Globus pallidus (tissue), 1 donor: ENCODE data around the gene CRB1.

Source experiments
- DNase-seq: peaks from one replicate; pipeline ENCODE4 v3.0.0-alpha.2; 2015; ENCODE audit warnings: low spot score

The CRB1 gene

GRCh38 chr1:197268012-197268411 lies at the start of gene CRB1:
CRB1 (plus strand) TSS chr1:197268252; CDS start chr1:197268413, 161 bp downstream.
- peak; percentile 59 for DNase-seq

- DNase-seq = no peak
Measured at GRCh38 chr1:197218857-197219256, 49.2 kb upstream of the CRB1 start.

- no peak for DNase-seq
Measured at GRCh38 chr1:197222025-197222685, 45.9 kb upstream of the CRB1 start.

- DNase-seq = no peak
Measured at GRCh38 chr1:197222780-197223179, 45.3 kb upstream of the CRB1 start.

GRCh38 chr1:197224160-197224559 lies 43.9 kb upstream of the CRB1 start:
- DNase-seq = peak; percentile 59

- DNase-seq = no peak
Measured at GRCh38 chr1:197225611-197226010, 42.4 kb upstream of the CRB1 start.

GRCh38 chr1:197234581-197234980 lies 33.5 kb upstream of the CRB1 start:
- peak; percentile 79 for DNase-seq

GRCh38 chr1:197235355-197235754 lies 32.7 kb upstream of the CRB1 start:
- DNase-seq = no peak

- no peak for DNase-seq
Measured at GRCh38 chr1:197247465-197247864, 20.6 kb upstream of the CRB1 start.

- DNase-seq = no peak
Measured at GRCh38 chr1:197249324-197249723, 18.7 kb upstream of the CRB1 start.

- no peak for DNase-seq
Measured at GRCh38 chr1:197250616-197251015, 17.4 kb upstream of the CRB1 start.

GRCh38 chr1:197252973-197253372 lies 15.1 kb upstream of the CRB1 start:
- no peak for DNase-seq

GRCh38 chr1:197254866-197255265 lies 13.2 kb upstream of the CRB1 start:
- DNase-seq = no peak

GRCh38 chr1:197264936-197265567 lies 3.0 kb upstream of the CRB1 start:
- no peak for DNase-seq

GRCh38 chr1:197269053-197269452 lies 1.0 kb downstream of the CRB1 start:
- DNase-seq = peak; percentile 86

- DNase-seq = no peak
Measured at GRCh38 chr1:197272791-197273190, 4.7 kb downstream of the CRB1 start.

GRCh38 chr1:197277166-197277565 lies 9.1 kb downstream of the CRB1 start:
- no peak for DNase-seq

- no peak for DNase-seq
Measured at GRCh38 chr1:197284325-197284724, 16.3 kb downstream of the CRB1 start.

GRCh38 chr1:197284966-197285365 lies 16.9 kb downstream of the CRB1 start:
- DNase-seq = no peak

- DNase-seq = no peak
Measured at GRCh38 chr1:197285526-197286205, 17.6 kb downstream of the CRB1 start.

GRCh38 chr1:197286634-197287033 lies 18.6 kb downstream of the CRB1 start:
- no peak for DNase-seq

- no peak for DNase-seq
Measured at GRCh38 chr1:197287863-197288262, 19.8 kb downstream of the CRB1 start.

GRCh38 chr1:197302775-197303174 lies 34.7 kb downstream of the CRB1 start:
- no peak for DNase-seq
